Uterine smooth muscle cell (primary cell): Measurements from ENCODE around the gene GZMM. TPM values are rescaled to one million over a fixed set of nuclear protein-coding genes. Genes with fewer than 3 reads are reported as not detected.

Experiments used
- total RNA-seq: library from RNA; depleted of rRNA; stranded (reverse); fragments of >200 nt; gene quantifications from 2 replicates; pipeline ENCODE4 v1.2.3, GENCODE V29; 2014

GZMM gene
- total RNA-seq, result 0.12 TPM in 1 of 2 replicates, not detected in the other

DNA sequence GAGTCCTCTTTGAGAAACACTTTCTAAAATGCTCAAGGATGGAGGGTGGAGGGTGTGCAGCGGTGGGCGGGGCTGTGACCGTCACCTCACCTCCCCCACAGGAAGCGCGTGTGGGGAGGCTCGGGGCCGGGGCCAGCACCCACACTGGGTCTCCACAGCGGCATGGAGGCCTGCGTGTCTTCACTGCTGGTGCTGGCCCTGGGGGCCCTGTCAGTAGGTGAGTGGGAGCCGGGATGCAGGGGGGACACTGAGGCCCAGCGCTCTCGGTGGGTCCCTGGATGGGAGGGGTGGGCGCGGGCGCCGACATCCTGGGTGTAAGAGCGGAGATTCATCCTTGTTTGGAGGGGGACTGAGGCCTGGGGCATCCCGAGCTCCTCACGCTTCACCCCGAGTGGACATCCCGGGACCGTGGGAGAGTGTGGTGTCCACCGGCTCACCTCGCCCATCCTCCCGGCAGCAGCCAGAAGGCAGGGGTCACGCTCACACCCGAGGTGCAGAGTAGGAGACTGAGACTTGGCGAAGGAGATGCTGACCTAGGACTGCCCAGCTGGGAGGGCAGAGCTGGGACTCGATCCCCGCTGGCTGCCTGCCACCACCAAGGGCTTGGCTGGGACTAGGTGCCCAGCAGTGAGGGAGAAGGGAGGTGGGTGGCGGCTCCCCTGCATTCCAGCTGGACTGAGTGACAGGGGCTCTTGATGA, at the start of gene GZMM:
Gene GZMM (plus strand): TSS at position 144 of the 699 bp plus-strand sequence. CDS start 19 bp downstream, at position 163.

GRCh38 chr19:496112-496665, 47.7 kb upstream of the GZMM start, which contains the start of gene MADCAM1:
TSS of gene MADCAM1 (plus strand) at chr19:496486. CDS start at chr19:496500, 14 bp downstream.

GRCh38 chr19:507286-508203, 36.3 kb upstream of the GZMM start, which contains the start of gene TPGS1:
TSS of gene TPGS1 (plus strand) at chr19:507497. CDS start at chr19:507507, 10 bp downstream.

DNA sequence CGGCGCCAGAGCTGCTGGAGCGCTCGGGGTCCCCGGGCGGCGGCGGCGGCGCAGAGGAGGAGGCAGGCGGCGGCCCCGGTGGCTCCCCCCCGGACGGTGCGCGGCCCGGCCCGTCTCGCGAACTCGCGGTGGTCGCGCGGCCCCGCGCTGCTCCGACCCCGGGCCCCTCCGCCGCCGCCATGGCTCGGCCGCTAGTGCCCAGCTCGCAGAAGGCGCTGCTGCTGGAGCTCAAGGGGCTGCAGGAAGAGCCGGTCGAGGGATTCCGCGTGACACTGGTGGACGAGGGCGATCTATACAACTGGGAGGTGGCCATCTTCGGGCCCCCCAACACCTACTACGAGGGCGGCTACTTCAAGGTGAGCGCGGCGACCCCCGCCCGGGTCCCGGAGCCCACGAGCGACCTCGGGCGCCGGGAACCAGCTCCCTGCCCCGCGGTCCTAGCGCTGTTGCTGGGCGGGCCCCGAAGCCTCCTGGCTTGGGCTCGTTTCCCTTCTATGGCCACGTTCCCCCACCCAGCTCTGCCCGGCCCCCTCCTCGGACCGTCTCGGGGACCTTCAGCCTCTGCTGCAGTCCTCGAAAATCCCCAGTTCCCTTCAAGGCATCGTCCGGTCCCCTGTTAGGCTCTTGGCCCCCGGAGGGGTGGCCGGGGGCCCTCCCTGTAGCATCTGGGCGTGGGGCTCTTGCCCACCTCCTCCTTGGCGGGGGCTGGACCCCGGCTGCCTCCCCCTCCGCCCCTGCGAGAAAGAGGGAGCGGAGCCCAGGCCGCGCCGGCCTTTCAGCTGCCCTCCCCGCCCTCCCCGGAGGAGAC, 11.9 kb upstream of the GZMM start, which contains the start of gene CDC34:
Gene CDC34 (plus strand): TSS at position 8 of the 808 bp plus-strand sequence. CDS start 172 bp downstream, at position 180.

DNA sequence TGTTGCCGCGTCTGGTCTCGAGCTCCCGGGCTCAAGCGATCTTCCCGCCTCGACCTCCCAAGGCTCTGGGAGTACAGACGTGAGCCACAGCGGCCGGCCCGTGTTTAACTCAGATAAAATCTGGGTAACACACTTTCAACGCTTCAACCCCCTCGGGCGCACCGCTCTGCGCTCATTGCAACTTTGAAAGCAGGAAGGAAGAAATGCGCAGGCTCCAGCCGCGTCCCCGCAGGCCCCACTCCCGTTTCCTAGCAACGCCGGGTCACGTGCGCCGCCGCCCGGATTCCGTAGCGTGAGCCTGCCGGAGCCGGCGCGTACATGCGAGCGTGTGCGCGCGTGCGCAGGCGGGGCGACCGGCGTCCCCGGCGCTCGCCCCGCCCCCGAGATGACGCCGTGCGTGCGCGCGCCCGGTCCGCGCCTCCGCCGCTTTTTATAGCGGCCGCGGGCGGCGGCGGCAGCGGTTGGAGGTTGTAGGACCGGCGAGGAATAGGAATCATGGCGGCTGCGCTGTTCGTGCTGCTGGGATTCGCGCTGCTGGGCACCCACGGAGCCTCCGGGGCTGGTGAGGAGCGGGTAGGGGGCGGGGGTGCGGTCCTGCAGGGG, 28.4 kb downstream of the GZMM start, which contains the start of gene BSG:
Gene BSG (plus strand): TSS at position 457 of the 603 bp plus-strand sequence. CDS start 39 bp downstream, at position 496.

GRCh38 chr19:589693-590395, 46.0 kb downstream of the GZMM start, which contains the start of gene HCN2:
TSS of gene HCN2 (plus strand) at chr19:589881. CDS start at chr19:589946, 65 bp downstream.

Other genes starting within 250 kb of the GZMM start
- 23.5 and 26.0 TPM in 2 replicates for gene MIER2, start 199.3 kb upstream of the GZMM start, total RNA-seq
- 0.33 and 0.37 TPM in 2 replicates for gene C2CD4C, start 134.9 kb upstream of the GZMM start, total RNA-seq
- 0.77 and 2.7 TPM in 2 replicates for gene SHC2, start 83.0 kb upstream of the GZMM start, total RNA-seq
- gene MADCAM1, start 47.6 kb upstream of the GZMM start, total RNA-seq, result 0.11 TPM in 1 of 2 replicates, not detected in the other
- 45.9 and 50.1 TPM in 2 replicates for gene TPGS1, start 36.6 kb upstream of the GZMM start, total RNA-seq
- gene CDC34, start 12.3 kb upstream of the GZMM start, total RNA-seq, result 50.6 and 72.7 TPM in 2 replicates
- 241 and 309 TPM in 2 replicates for gene BSG, start 28.5 kb downstream of the GZMM start, total RNA-seq
- gene HCN2, start 45.8 kb downstream of the GZMM start, total RNA-seq, result 0.22 and 0.25 TPM in 2 replicates
- 27.9 and 33.6 TPM in 2 replicates for gene POLRMT, start 89.5 kb downstream of the GZMM start, total RNA-seq
- 0.11 TPM in 1 of 2 replicates, not detected in the other for gene FGF22, start 95.8 kb downstream of the GZMM start, total RNA-seq
- gene RNF126, start 119.2 kb downstream of the GZMM start, total RNA-seq, result 12.7 and 26.1 TPM in 2 replicates
- gene FSTL3, start 132.3 kb downstream of the GZMM start, total RNA-seq, result 19.7 and 88.4 TPM in 2 replicates
- gene PRSS57, start 151.4 kb downstream of the GZMM start, total RNA-seq, result not detected in 2 replicates
- 2.1 and 3.5 TPM in 2 replicates for gene PALM, start 164.9 kb downstream of the GZMM start, total RNA-seq
- 0.12 TPM in 1 of 2 replicates, not detected in the other for gene MISP, start 207.1 kb downstream of the GZMM start, total RNA-seq